Measurements from ENCODE around the gene HSD17B7. TPM values are rescaled to one million over a fixed set of nuclear protein-coding genes. Genes with fewer than 3 reads are reported as not detected.

HSD17B7 gene
- total and polyA plus RNA-seq, 10 of the 15 experiments (the other 5 are each of a cell fraction or from before 2014, with no cell fraction given), result 32.9 to 88.1 (median 36.3) TPM

GRCh38 chr1:162755306-162755705, 35.2 kb upstream of the HSD17B7 start:
- 11% methylated on average over 3 of the region's 3 CpGs for WGBS (ENCODE audit: insufficient coverage, insufficient replicate concordance, low lambda C conversion rate, missing lambda C conversion rate)
- Histone ChIP-seq H3K27ac (ENCODE audit: control insufficient read depth, insufficient read depth) (no peak overlapping the region), H3K4me2 (ENCODE audit: control insufficient read depth, insufficient read depth) (no peak overlapping the region), H3K4me1 (ENCODE audit: control insufficient read depth, insufficient read depth, low read length) (no peaks in the 10 kb centered on the region), H3K9ac (ENCODE audit: control insufficient read depth, insufficient read depth, low read length) (no peak overlapping the region), H3K36me3 (ENCODE audit: control insufficient read depth in 2 of 2, insufficient read depth in 2 of 2, low read length in 1 of 2) (no peaks in the 10 kb centered on the region), H3K9me3 (replicated peaks; ENCODE audit: control insufficient read depth, insufficient read depth, low read length) (no peaks in the 10 kb centered on the region), H4K20me1 (ENCODE audit: control insufficient read depth, insufficient read depth) (no peaks in the 10 kb centered on the region), H2AFZ (ENCODE audit: control insufficient read depth, low read depth, low read length) (no peak overlapping the region), H3K27me3 (replicated peaks in 1 of 2; ENCODE audit: control insufficient read depth in 2 of 2, insufficient read depth in 2 of 2, low read length in 1 of 2) (no peaks in the 10 kb centered on the region), H3K4me3 (no peak overlapping the region), H3K79me2 (ENCODE audit: control insufficient read depth, insufficient read depth, low read length) (no peaks in the 10 kb centered on the region)
- no peak for TF ChIP-seq NFYA (IDR thresholded peaks at IDR 0.05; ENCODE audit: borderline replicate concordance, low read depth, low read length)
- ChIA-PET RAD21 (ENCODE audit: unreplicated experiment) (no interaction called here), POLR2A (no interaction called here), SMC1A (ENCODE audit: uncharacterized antibody, unreplicated experiment) (interaction anchor here (2.0 kb wide), 1 partner anchor 142 kb away, joined by 7 read pairs; no protein-coding TSS in a partner anchor), CTCF (no interaction called here)
- ATAC-seq (no peak), DNase-seq (ENCODE audit: low read depth, low spot score) (no peak), FAIRE-seq (no peak)
- in situ Hi-C loops (cut with MboI), result no loop called here
- intact Hi-C loops (cut with micrococcal nuclease; ENCODE audit: unreplicated experiment), result no loop called here
- no TSS peak for BruUV-seq (replicated peaks)

- H3K4me2 ChIP-seq (ENCODE audit: control insufficient read depth, insufficient read depth), result no peak overlapping the region
- H3K4me1 ChIP-seq (ENCODE audit: control insufficient read depth, insufficient read depth, low read length), result no peaks in the 10 kb centered on the region
- ChIA-PET POLR2A (interaction anchor here (0.5 kb wide), 1 partner anchor 13 kb away, joined by 3 read pairs; no protein-coding TSS in a partner anchor), SMC1A (ENCODE audit: uncharacterized antibody, unreplicated experiment) (interaction anchor here (2.0 kb wide), 1 partner anchor 143 kb away, joined by 7 read pairs; no protein-coding TSS in a partner anchor), RAD21 (ENCODE audit: unreplicated experiment) (interaction anchor here (0.9 kb wide), 1 partner anchor 127 kb away, joined by 3 read pairs; no protein-coding TSS in a partner anchor), CTCF (interaction anchor here (1.0 kb wide), 1 partner anchor 143 kb away, joined by 3 read pairs; no protein-coding TSS in a partner anchor)
- no peaks in the 10 kb centered on the region for H3K9me3 ChIP-seq (replicated peaks; ENCODE audit: control insufficient read depth, insufficient read depth, low read length)
- no peak overlapping the region for H3K9ac ChIP-seq (ENCODE audit: control insufficient read depth, insufficient read depth, low read length)
- no peaks in the 10 kb centered on the region for H4K20me1 ChIP-seq (ENCODE audit: control insufficient read depth, insufficient read depth)
- no peaks in the 10 kb centered on the region for H3K36me3 ChIP-seq (ENCODE audit: control insufficient read depth in 2 of 2, insufficient read depth in 2 of 2, low read length in 1 of 2)
- BruUV-seq (replicated peaks), result no TSS peak
- no peaks in the 10 kb centered on the region for H3K27me3 ChIP-seq (replicated peaks in 1 of 2; ENCODE audit: control insufficient read depth in 2 of 2, insufficient read depth in 2 of 2, low read length in 1 of 2)
- ATAC-seq (no peak), FAIRE-seq (no peak), DNase-seq (ENCODE audit: low read depth, low spot score) (no peak)
- H3K27ac ChIP-seq (ENCODE audit: control insufficient read depth, insufficient read depth), result no peak overlapping the region
- 59% methylated on average over 5 of the region's 5 CpGs for WGBS (ENCODE audit: insufficient coverage, insufficient replicate concordance, low lambda C conversion rate, missing lambda C conversion rate)
- no peaks in the 10 kb centered on the region for H3K79me2 ChIP-seq (ENCODE audit: control insufficient read depth, insufficient read depth, low read length)
- TF ChIP-seq SMC3 (IDR thresholded peaks at IDR 0.05; ENCODE audit: borderline replicate concordance, low read length) (no peak), NRF1 (conservative IDR thresholded peaks at IDR 0.05; ENCODE audit: low read depth, low read length) (no peak), MYB (IDR thresholded peaks at IDR 0.05; ENCODE audit: borderline replicate concordance, low read depth, low read length) (no peak), CBFB (IDR thresholded peaks at IDR 0.05; ENCODE audit: low read depth) (no peak), RB1 (IDR thresholded peaks at IDR 0.05; ENCODE audit: borderline replicate concordance) (no peak), CTCF (IDR thresholded peaks at IDR 0.05 in 2 of 3, conservative IDR thresholded peaks at IDR 0.05 in 1 of 3; ENCODE audit: control insufficient read depth in 2 of 3, extremely low read depth in 1 of 3, insufficient read depth in 1 of 3, low read depth in 3 of 3, low read length in 3 of 3) (peak in 1 of 3 experiments; percentile 22; a peak in 1 of 6 replicates)
- no peak overlapping the region for H2AFZ ChIP-seq (ENCODE audit: control insufficient read depth, low read depth, low read length)
- intact Hi-C loops (cut with micrococcal nuclease; ENCODE audit: unreplicated experiment), result no loop called here
- no peak overlapping the region for H3K4me3 ChIP-seq
- in situ Hi-C loops (cut with MboI), result no loop called here
Measured at GRCh38 chr1:162756523-162756922, 34.0 kb upstream of the HSD17B7 start.

Measured in GM12878 (cell line).